ENCODE results near the gene CBLIF.
"Not testable (repeated sequence)": the region's sequence is repeated elsewhere in the genome, so short reads cannot be mapped to it uniquely, and the experiment has no call there.

DNA sequence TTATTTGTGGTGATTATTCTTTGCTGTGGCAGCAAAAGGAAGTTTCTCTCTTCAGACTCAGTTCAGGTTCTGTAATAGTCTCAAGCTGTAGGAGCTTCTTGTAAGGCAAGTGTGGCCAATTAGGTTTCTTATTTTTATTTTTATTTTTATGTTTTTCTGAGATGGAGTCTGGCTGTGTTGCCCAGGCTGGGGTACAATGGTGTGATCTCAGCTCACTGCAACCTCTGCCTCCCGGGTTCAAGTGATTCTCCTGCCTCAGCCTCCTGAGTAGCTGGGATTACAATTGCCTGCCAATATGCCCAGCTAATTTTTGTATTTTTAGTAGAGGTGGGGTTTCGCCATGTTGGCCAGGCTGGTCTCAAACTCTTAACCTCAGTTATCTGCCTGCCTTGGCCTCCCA lies 4.3 kb upstream of the CBLIF start:
- TF ChIP-seq, protein P1, sequence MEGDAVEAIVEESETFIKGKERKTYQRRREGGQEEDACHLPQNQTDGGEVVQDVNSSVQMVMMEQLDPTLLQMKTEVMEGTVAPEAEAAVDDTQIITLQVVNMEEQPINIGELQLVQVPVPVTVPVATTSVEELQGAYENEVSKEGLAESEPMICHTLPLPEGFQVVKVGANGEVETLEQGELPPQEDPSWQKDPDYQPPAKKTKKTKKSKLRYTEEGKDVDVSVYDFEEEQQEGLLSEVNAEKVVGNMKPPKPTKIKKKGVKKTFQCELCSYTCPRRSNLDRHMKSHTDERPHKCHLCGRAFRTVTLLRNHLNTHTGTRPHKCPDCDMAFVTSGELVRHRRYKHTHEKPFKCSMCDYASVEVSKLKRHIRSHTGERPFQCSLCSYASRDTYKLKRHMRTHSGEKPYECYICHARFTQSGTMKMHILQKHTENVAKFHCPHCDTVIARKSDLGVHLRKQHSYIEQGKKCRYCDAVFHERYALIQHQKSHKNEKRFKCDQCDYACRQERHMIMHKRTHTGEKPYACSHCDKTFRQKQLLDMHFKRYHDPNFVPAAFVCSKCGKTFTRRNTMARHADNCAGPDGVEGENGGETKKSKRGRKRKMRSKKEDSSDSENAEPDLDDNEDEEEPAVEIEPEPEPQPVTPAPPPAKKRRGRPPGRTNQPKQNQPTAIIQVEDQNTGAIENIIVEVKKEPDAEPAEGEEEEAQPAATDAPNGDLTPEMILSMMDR (conservative IDR thresholded peaks at IDR 0.05 in 1 of 2, IDR thresholded peaks at IDR 0.05 in 1 of 2; ENCODE audit: low read depth in 1 of 2, low read length in 2 of 2): not testable (repeated sequence)
- not testable (repeated sequence) for TF ChIP-seq EZH2 (IDR thresholded peaks at IDR 0.05; ENCODE audit: low read length, missing control alignments)
